HuH-7.5 (cell line): ENCODE data around the gene NBEA.

Source experiments
- DNase-seq: peaks from one replicate; pipeline ENCODE4 v3.0.0; 2011; ENCODE audit warnings: low spot score

NBEA gene

GRCh38 chr13:35285677-35286076 lies 343.6 kb downstream of the NBEA start:
- DNase-seq, result no peak

GRCh38 chr13:35292329-35292728 lies 350.3 kb downstream of the NBEA start:
- DNase-seq, result no peak

GRCh38 chr13:35293579-35294226 lies 351.6 kb downstream of the NBEA start:
- no peak for DNase-seq

- DNase-seq, result no peak
Measured at GRCh38 chr13:35309706-35310105, 367.6 kb downstream of the NBEA start.

- DNase-seq, result no peak
Measured at GRCh38 chr13:35332134-35332533, 390.1 kb downstream of the NBEA start.

GRCh38 chr13:35333157-35333556 lies 391.1 kb downstream of the NBEA start:
- DNase-seq, result no peak

GRCh38 chr13:35342440-35342839 lies 400.4 kb downstream of the NBEA start:
- no peak for DNase-seq

- DNase-seq, result no peak
Measured at GRCh38 chr13:35343417-35343816, 401.3 kb downstream of the NBEA start.

- DNase-seq, result no peak
Measured at GRCh38 chr13:35345992-35346391, 403.9 kb downstream of the NBEA start.

- DNase-seq, result no peak
Measured at GRCh38 chr13:35346494-35346893, 404.4 kb downstream of the NBEA start.

- DNase-seq, result no peak
Measured at GRCh38 chr13:35347679-35348205, 405.7 kb downstream of the NBEA start.

- DNase-seq, result no peak
Measured at GRCh38 chr13:35349052-35349451, 407.0 kb downstream of the NBEA start.

GRCh38 chr13:35349673-35350278 lies 407.7 kb downstream of the NBEA start:
- no peak for DNase-seq

GRCh38 chr13:35354285-35354684 lies 412.2 kb downstream of the NBEA start:
- no peak for DNase-seq

GRCh38 chr13:35354882-35355281 lies 412.8 kb downstream of the NBEA start:
- no peak for DNase-seq

GRCh38 chr13:35356572-35356971 lies 414.5 kb downstream of the NBEA start:
- no peak for DNase-seq

- no peak for DNase-seq
Measured at GRCh38 chr13:35365883-35366282, 423.8 kb downstream of the NBEA start.

GRCh38 chr13:35367586-35367985 lies 425.5 kb downstream of the NBEA start:
- DNase-seq, result no peak

GRCh38 chr13:35378939-35379338 lies 436.9 kb downstream of the NBEA start:
- DNase-seq, result no peak

GRCh38 chr13:35379663-35380062 lies 437.6 kb downstream of the NBEA start:
- DNase-seq, result no peak

- no peak for DNase-seq
Measured at GRCh38 chr13:35387682-35388250, 445.7 kb downstream of the NBEA start.

- DNase-seq, result no peak
Measured at GRCh38 chr13:35388441-35389355, 446.6 kb downstream of the NBEA start.
